ENCODE data around the gene SMIM9. TPM values are rescaled to one million over a fixed set of nuclear protein-coding genes. Genes with fewer than 3 reads are reported as not detected.

Gene SMIM9
- total RNA-seq, 2 donors from 2014 or later: not detected

GRCh38 chrX:154784149-154784995 lies 50.1 kb downstream of the SMIM9 start:
- H3K9me3 ChIP-seq: no peaks in the 10 kb centered on the region
- intact Hi-C loops (cut with DNase I): no loop called here
- 77% methylated on average over 13 of the region's 13 CpGs for WGBS

DNA sequence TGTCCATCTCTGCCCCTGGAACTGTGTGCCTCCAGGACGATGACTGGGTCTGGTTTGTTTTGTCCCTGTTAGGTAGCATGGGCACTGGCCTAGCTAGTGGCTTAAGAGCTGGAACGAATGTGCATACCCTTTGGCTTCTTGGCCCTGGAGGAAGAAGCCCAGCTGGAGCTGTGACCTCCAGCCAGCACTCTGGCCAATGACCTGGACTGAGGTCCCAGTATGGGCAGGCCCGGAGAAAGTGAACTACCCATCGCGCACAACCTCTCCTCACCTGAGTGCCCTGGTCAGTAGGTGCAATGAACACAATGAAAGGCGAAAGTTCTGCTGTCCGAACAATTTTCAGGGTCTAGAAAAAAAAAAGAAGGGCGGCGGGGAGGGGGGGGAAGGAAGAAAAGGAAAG lies 53.5 kb downstream of the SMIM9 start:
- Histone ChIP-seq H3K27ac (no peak overlapping the region), H3K4me1 (replicated peaks) (no peaks in the 10 kb centered on the region), H3K27me3 (replicated peaks; ENCODE audit: insufficient read depth) (no peaks in the 10 kb centered on the region), H3K4me3 (no peak overlapping the region), H3K9me3 (no peaks in the 10 kb centered on the region), H3K36me3 (no peaks in the 10 kb centered on the region)
- WGBS: 91% methylated on average over 9 of the region's 9 CpGs
- no peak for DNase-seq (ENCODE audit: low spot score)
- intact Hi-C loops (cut with DNase I): no loop called here
- TF ChIP-seq POLR2AphosphoS5 (IDR thresholded peaks at IDR 0.05): no peak
- no peak for TF ChIP-seq POLR2A (IDR thresholded peaks at IDR 0.05)
- TF ChIP-seq CTCF (IDR thresholded peaks at IDR 0.05): no peak

More at GRCh38 chrX:154784149-154784995, 50.1 kb downstream of the SMIM9 start:
- H3K27ac ChIP-seq: no peak overlapping the region
- H3K4me3 ChIP-seq: no peak overlapping the region
- no peaks in the 10 kb centered on the region for H3K36me3 ChIP-seq
- TF ChIP-seq POLR2A (IDR thresholded peaks at IDR 0.05) (no peak), POLR2AphosphoS5 (IDR thresholded peaks at IDR 0.05) (no peak), CTCF (IDR thresholded peaks at IDR 0.05) (no peak)
- no peaks in the 10 kb centered on the region for H3K4me1 ChIP-seq (replicated peaks)
- DNase-seq (ENCODE audit: low spot score): no peak
- H3K27me3 ChIP-seq (replicated peaks; ENCODE audit: insufficient read depth): no peaks in the 10 kb centered on the region

GRCh38 chrX:154779261-154779660 lies 55.2 kb downstream of the SMIM9 start:
- no peak for DNase-seq (ENCODE audit: low spot score)
- Histone ChIP-seq H3K27ac (no peak overlapping the region), H3K9me3 (no peaks in the 10 kb centered on the region), H3K27me3 (replicated peaks; ENCODE audit: insufficient read depth) (no peaks in the 10 kb centered on the region), H3K4me1 (replicated peaks) (no peaks in the 10 kb centered on the region), H3K36me3 (no peaks in the 10 kb centered on the region), H3K4me3 (no peak overlapping the region)
- intact Hi-C loops (cut with DNase I): no loop called here
- WGBS: 96% methylated on average over 4 of the region's 4 CpGs
- TF ChIP-seq POLR2AphosphoS5 (IDR thresholded peaks at IDR 0.05): no peak

DNA sequence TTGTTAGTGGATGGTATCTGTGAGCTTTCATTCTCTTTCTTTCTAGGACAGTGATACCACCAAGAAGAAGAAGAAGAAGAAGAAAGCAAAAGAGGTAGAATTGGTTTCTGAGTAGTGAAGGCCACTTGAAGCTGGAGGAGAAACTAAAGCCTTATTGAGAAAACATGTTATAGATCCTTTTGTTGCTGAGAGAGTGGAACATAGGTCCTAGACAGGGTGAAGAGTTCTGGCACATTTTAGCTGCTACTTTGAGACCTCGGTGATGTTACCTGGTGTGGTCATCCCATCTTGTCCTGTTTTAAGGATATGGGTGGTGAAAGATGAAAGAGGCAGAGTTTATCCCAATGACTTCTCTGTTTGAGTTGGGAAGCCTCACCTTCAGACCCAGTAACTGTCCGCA lies 57.7 kb downstream of the SMIM9 start:
- Histone ChIP-seq H3K27ac (no peak overlapping the region), H3K4me3 (no peak overlapping the region), H3K9me3 (no peaks in the 10 kb centered on the region), H3K4me1 (replicated peaks) (no peaks in the 10 kb centered on the region), H3K27me3 (replicated peaks; ENCODE audit: insufficient read depth) (no peaks in the 10 kb centered on the region), H3K36me3 (no peaks in the 10 kb centered on the region)
- intact Hi-C loops (cut with DNase I): no loop called here
- no peak for DNase-seq (ENCODE audit: low spot score)
- WGBS: 89% methylated on average over 2 of the region's 2 CpGs
- TF ChIP-seq POLR2A (IDR thresholded peaks at IDR 0.05) (no peak), CTCF (IDR thresholded peaks at IDR 0.05) (no peak), POLR2AphosphoS5 (IDR thresholded peaks at IDR 0.05) (no peak)

- WGBS: 83% methylated on average over 14 of the region's 15 CpGs
- intact Hi-C loops (cut with DNase I): no loop called here
- Histone ChIP-seq H3K36me3 (no peaks in the 10 kb centered on the region), H3K27me3 (replicated peaks; ENCODE audit: insufficient read depth) (no peaks in the 10 kb centered on the region), H3K4me3 (no peak overlapping the region), H3K27ac (no peak overlapping the region), H3K9me3 (no peaks in the 10 kb centered on the region), H3K4me1 (replicated peaks) (no peaks in the 10 kb centered on the region)
- DNase-seq (ENCODE audit: low spot score): no peak
- TF ChIP-seq CTCF (IDR thresholded peaks at IDR 0.05) (no peak), POLR2AphosphoS5 (IDR thresholded peaks at IDR 0.05) (no peak), POLR2A (IDR thresholded peaks at IDR 0.05) (no peak)
Measured at GRCh38 chrX:154775419-154776349, 58.8 kb downstream of the SMIM9 start.

Data from prostate gland (tissue), 2 donors.